Measurements from ENCODE around the gene TTC28. TPM values are rescaled to one million over a fixed set of nuclear protein-coding genes. Genes with fewer than 3 reads are reported as not detected.

The TTC28 gene
- total RNA-seq, 4 donors from 2014 or later: 35.6 to 42.6 (median 36.9) TPM

DNA sequence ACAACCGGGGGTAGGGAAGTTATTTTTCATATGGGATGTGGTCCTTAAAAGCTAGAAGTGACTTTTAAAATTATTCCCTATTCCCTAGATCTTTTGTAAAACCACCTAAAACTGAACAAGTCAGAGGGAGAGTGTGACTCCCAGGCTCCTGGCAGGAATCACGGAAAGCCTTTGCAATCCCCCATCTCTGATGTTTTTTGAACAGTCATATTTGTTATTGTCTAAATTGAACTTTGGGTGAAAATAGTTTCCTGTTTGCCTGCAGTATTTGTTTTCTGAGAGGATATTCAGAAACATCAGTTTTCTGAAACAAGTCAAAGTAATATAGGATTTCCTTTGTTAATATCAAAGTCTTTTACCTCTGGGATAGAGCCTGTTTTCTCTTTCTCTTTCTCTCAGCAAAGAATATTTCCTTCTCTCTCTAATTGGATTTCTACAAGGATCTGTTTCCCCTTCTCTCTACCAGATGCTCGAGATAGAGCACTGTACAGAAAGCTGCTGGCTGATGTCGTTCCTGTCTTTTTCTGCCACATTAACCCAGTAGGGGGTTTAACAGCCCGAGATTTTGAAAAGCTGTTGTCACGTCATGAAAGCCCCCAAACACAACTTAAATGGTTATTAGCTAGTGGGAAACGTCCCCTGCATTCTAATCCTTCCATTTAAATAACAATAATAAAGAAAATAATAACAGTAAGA is 628.4 kb downstream of the TTC28 start:
- Histone ChIP-seq H3K4me1 (peaks cover 4 to 19% (median 10%) of the 10 kb centered on the region in 4 donors), H3K4me3 (no peak overlapping the region), H3K27me3 (no peaks in the 10 kb centered on the region), H3K9me3 (no peaks in the 10 kb centered on the region), H3K27ac (replicated peaks in 1 of 4) (no peak overlapping the region), H3K36me3 (no peaks in the 10 kb centered on the region)
- no peak for DNase-seq (ENCODE audit: extremely low spot score)
- WGBS: 80% methylated on average over 7 of the region's 7 CpGs
- TF ChIP-seq POLR2AphosphoS5 (IDR thresholded peaks at IDR 0.05) (no peak), EP300 (IDR thresholded peaks at IDR 0.05) (no peak), POLR2A (IDR thresholded peaks at IDR 0.05; ENCODE audit: low read depth) (no peak)
- TF ChIP-seq, protein P1, sequence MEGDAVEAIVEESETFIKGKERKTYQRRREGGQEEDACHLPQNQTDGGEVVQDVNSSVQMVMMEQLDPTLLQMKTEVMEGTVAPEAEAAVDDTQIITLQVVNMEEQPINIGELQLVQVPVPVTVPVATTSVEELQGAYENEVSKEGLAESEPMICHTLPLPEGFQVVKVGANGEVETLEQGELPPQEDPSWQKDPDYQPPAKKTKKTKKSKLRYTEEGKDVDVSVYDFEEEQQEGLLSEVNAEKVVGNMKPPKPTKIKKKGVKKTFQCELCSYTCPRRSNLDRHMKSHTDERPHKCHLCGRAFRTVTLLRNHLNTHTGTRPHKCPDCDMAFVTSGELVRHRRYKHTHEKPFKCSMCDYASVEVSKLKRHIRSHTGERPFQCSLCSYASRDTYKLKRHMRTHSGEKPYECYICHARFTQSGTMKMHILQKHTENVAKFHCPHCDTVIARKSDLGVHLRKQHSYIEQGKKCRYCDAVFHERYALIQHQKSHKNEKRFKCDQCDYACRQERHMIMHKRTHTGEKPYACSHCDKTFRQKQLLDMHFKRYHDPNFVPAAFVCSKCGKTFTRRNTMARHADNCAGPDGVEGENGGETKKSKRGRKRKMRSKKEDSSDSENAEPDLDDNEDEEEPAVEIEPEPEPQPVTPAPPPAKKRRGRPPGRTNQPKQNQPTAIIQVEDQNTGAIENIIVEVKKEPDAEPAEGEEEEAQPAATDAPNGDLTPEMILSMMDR (IDR thresholded peaks at IDR 0.05): no peak
- intact Hi-C loops (cut with DNase I): loop anchor here (5.0 to 10.0 kb wide), 2 partner anchors 391 to 774 kb away; no protein-coding TSS in a partner anchor

DNA sequence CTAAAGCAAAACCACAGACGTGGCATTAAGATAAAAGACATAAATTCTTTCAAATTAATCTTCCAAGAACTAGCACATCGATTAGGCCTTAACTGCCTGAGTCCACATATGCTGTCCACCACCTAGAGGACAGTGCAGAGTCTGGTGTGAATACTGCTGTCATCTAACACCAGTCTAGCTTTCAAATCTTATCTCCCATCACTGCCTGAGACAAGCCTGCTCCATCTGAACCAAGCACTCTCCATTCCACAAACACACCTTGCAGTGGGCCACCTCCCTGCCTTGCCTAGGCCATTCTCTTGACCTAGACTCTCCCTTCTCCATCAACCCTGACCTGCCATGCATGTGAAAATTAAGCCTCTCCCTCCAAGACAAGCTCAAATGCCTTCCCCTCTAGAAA is 631.1 kb downstream of the TTC28 start:
- Histone ChIP-seq H3K27me3 (no peaks in the 10 kb centered on the region), H3K27ac (replicated peaks in 1 of 4) (peak overlapping the region in 2 of 4 donors; percentile 5 to 46), H3K36me3 (no peaks in the 10 kb centered on the region), H3K4me1 (peaks cover under 1 to 13% (median 8%) of the 10 kb centered on the region in 4 donors), H3K4me3 (no peak overlapping the region), H3K9me3 (no peaks in the 10 kb centered on the region)
- DNase-seq (ENCODE audit: extremely low spot score): no peak
- WGBS: 86% methylated on average over 2 of the region's 2 CpGs
- intact Hi-C loops (cut with DNase I): no loop called here
- TF ChIP-seq POLR2AphosphoS5 (IDR thresholded peaks at IDR 0.05) (no peak), EP300 (IDR thresholded peaks at IDR 0.05) (no peak), POLR2A (IDR thresholded peaks at IDR 0.05; ENCODE audit: low read depth) (no peak)
- TF ChIP-seq, protein P1 (IDR thresholded peaks at IDR 0.05): no peak

DNA sequence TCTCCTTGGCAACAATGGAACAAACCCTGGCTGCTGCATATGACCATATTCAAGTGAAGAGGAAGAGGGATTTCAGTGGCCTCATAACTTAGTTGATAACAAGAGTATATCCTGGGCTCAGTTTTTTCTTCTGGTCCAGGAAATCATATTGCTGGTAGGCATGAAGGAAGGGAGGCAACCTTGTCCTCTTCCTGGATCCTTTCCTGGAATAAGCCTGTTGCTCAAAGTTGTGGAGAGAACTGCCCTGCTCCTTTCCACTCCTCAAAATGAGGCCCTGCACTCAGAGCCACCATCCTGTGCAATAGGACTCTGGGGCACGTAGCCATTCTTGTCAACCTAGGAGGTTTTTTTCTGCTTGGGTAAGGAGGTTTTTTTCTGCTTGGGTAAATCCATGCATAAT is 631.9 kb downstream of the TTC28 start:
- WGBS: 71% methylated on average over 1 of the region's 1 CpG
- TF ChIP-seq, protein P1 (IDR thresholded peaks at IDR 0.05): no peak
- TF ChIP-seq POLR2AphosphoS5 (IDR thresholded peaks at IDR 0.05) (no peak), POLR2A (IDR thresholded peaks at IDR 0.05; ENCODE audit: low read depth) (no peak), EP300 (IDR thresholded peaks at IDR 0.05) (no peak)
- DNase-seq (ENCODE audit: extremely low spot score): no peak
- Histone ChIP-seq H3K27me3 (no peaks in the 10 kb centered on the region), H3K36me3 (no peaks in the 10 kb centered on the region), H3K4me3 (no peak overlapping the region), H3K27ac (replicated peaks in 1 of 4) (peak overlapping the region in 3 of 4 donors; percentile 5 to 46 (median 21)), H3K4me1 (peaks cover 0 to 13% (median 8%) of the 10 kb centered on the region in 4 donors), H3K9me3 (no peaks in the 10 kb centered on the region)
- intact Hi-C loops (cut with DNase I): no loop called here

DNA sequence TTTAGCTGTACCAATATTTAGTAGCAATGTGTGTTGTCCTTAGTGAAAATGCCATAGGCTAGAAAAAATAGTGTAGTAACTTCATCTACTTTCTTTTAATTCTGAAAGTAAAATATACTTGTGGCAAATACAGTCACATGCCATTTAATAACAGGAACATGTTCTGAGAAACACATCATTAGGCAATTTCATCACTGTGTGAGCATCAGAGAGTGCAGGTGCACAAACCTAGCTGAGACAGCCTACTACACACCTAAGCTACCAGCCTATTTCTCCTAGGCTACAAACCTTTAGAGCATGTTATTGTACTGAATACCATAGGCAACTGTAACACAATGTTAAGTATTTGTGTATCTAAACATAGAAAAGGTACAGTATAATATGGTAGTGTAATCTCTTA is 633.5 kb downstream of the TTC28 start:
- no peaks in the 10 kb centered on the region for H3K9me3 ChIP-seq
- H3K27me3 ChIP-seq: no peaks in the 10 kb centered on the region
- no peak overlapping the region for H3K27ac ChIP-seq (replicated peaks in 1 of 4)
- peaks cover 0 to 13% (median 8%) of the 10 kb centered on the region in 4 donors for H3K4me1 ChIP-seq
- intact Hi-C loops (cut with DNase I): no loop called here
- TF ChIP-seq, protein P1 (IDR thresholded peaks at IDR 0.05): no peak
- TF ChIP-seq POLR2AphosphoS5 (IDR thresholded peaks at IDR 0.05) (no peak), EP300 (IDR thresholded peaks at IDR 0.05) (no peak)
- H3K36me3 ChIP-seq: no peaks in the 10 kb centered on the region
- H3K4me3 ChIP-seq: no peak overlapping the region
- no peak for DNase-seq (ENCODE audit: extremely low spot score)

Measured in esophagus muscularis mucosa (tissue), 4 donors.